Fibroblast of skin of abdomen (primary cell): ENCODE measurements around the gene PCSK5.
"Not testable (repeated sequence)": the region's sequence is repeated elsewhere in the genome, so short reads cannot be mapped to it uniquely, and the experiment has no call there.

ENCODE experiments used
- DNase-seq: peaks from one replicate; pipeline ENCODE4 v3.0.0-alpha.2; 2013

PCSK5 gene

DNA sequence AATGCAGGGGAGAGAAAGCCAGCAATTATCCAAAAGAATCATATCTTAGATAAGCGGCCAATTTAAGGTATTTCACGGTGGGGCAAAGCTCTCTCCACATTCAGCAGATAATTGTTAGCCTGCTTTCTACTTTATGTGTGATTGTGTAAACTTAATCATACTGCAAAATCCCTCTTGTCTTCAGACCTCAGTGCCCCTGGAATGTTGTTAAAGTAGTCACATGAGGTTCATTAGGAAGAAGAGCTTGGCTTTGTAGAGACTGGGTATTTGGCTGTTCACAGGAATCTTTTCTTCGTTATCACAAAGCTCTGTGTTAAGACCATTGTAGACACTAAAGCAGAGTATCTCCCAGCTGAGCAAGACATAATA, 376.8 kb downstream of the PCSK5 start:
- DNase-seq: no peak

DNA sequence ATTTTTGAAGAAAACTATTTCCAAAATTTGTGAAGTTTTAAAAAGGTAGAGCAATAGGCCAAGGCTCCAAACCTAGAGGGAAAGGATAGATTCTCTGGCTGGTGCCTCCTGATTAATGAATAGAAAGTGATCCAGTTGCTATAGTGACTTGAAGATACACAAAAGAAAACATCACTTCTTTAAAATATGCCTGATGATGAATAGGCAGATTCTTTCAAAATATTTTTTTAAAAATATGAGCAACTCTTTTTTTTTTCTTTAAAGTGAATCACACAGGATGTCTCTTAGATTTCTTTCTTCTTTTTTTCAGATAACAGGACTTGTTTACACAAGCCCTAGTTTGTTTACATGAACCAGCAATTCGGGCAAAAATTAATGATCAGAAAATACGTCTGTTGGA, 379.3 kb downstream of the PCSK5 start:
- DNase-seq: peak; percentile 3

DNA sequence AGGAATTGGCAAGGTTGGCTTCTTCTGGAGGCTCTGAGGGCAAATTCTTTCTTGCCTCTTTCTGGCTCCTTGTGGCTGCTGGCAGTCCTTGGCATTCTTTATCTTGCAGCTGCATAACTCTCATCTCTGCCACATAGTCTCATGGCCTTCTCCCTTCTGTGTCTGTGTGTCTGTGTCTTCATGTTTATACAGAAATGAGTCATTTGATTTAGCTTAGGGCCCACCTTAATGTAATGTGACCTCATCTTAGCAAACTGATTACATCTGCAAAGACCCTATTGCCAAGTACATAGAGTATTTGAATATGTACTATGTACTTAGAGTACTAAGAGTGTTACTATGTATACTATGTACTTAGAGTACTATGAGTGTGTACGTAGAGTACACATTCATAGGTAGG, 381.3 kb downstream of the PCSK5 start:
- peak; percentile 13 for DNase-seq

DNA sequence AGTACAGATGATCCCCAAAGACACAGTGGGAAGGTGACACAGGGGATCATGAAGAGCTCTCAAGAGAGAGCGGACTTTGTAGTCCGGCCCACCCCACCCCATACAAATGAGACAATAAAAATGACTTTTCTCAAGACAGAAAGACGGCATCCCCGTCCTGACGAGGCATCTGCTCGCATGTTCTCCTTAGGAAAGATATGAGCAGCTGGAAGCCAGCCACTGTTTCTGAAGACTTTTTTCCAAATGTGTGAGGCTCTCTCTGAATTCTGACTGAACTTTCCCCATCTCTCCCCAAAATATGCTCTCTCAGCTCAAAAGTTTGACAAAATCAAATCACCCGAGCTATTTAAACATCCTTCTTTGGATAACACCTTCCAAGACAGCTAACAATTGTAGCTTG, 398.6 kb downstream of the PCSK5 start:
- no peak for DNase-seq

DNA sequence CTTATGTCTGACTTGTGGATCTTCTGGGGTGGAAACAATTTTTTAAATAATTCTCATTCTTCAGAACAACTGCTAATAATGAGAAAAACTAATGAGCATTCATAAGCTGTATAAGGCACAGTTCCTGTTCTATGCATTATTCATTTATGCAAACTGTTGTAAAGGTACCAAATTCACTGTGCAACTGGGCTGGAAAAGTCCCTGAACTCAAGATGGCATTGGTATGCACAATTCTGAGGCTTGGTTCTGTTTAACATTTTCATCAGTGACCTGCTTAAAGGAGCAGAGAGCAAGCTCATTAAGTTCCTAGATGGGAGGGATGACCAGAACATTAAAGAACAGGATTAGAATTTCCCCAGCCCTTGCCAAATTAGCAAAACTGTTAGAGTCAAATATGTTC, 399.2 kb downstream of the PCSK5 start:
- no peak for DNase-seq

DNA sequence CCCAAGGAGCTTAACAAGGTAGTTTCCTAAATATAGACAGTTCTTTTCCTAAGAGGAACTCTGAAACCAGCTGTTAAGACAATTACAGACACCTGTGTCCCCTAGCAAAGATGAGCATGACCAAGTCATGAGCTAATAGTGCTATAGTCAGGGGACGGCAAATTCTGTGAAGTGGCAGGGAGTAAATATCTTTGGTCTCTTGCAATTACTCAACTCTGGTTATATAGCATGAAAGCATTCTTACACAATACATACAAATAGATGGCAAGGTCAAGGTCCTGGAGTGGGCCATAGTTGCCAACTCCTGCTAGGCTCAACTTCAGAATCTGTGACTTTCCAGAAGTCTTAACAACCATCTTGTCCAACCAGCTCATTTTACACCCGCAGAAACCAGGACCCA, 400.1 kb downstream of the PCSK5 start:
- DNase-seq: no peak

DNA sequence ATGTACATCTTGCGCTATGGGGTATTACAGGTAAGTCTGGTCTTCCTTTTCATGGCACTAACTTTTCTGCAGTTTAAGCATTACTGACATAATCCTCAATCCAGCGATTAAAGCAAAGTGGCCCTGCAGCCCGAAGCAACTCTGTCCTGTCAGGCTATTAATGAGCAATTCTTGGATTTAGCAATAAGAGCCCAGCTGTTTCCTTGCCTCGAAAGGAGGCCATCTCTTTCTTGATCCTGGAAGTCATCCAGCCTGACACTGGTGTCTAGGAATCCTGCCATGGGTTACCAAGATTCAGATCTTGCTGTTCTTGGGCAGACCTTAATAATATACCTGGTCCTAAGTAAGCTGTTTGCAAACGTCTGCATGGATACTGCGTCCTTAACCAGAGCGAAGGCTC, 401.8 kb downstream of the PCSK5 start:
- no peak for DNase-seq

DNA sequence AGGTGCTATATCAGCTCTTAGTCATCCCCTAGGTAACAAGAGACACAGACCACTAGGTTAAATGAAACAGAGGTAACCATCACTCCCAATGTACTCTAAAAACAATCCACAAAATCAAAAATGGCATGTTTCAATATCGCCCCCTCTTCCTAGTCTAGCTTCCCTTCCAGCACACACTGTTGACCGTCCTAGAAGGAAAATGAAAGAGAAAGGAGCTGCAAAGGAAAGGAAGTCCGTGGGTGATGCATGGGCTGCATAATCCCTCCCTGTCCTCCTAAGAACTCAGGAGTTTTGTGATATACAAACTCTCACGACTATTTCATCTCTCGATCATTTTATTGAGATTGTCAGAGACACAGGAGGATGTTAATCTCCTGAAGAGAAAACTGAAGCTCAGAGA, 402.2 kb downstream of the PCSK5 start:
- DNase-seq: no peak

DNA sequence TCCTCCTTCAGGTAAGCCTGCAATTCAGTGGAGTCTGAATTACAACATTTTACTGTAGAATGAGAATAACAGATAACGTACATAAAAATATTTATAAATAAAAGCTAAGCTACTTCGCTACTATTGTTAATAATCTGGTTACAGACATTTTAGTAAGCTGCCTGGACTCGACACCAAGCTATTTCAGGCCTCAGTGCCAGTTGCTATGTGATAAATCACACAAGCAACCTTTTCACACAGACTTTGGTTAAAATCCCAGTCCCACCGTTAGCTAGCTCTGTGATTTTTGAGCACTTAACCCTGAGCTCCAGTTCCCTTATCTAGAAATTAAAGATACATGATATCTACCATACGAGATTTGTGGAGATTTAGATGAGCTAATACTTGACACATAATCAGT, 403.8 kb downstream of the PCSK5 start:
- DNase-seq: no peak

DNA sequence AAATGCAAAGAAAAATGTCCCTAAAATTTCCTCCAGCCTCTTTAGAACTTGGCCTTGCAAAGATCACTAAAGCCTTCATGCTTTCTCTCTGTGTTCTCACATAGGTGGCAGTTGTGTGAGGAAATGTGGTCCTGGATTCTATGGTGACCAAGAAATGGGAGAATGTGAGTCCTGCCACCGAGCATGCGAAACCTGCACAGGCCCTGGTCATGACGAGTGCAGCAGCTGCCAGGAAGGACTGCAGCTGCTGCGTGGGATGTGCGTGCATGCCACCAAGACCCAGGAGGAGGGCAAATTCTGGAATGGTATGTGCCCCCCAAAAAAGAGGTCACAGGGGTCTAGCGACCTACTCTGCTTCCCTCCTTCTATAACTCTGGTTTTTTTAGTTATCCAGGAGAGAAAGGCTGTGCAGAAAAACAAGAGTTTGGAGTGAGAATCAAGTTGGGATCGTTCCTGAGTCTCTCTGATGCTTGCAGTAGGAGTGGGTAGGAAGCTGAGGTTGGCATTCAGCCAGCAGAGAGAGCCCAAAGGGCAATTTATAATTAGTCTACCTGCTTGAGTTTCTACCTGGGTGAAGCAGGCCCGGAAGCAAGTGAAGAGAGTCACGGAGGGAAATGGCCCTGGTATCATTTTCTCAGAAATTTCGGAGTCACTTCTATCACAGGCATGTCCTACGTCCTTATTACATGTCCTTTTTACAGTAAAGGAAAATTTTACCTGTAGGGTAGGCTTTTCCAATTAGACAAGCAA, 406.3 kb downstream of the PCSK5 start:
- no peak for DNase-seq

DNA sequence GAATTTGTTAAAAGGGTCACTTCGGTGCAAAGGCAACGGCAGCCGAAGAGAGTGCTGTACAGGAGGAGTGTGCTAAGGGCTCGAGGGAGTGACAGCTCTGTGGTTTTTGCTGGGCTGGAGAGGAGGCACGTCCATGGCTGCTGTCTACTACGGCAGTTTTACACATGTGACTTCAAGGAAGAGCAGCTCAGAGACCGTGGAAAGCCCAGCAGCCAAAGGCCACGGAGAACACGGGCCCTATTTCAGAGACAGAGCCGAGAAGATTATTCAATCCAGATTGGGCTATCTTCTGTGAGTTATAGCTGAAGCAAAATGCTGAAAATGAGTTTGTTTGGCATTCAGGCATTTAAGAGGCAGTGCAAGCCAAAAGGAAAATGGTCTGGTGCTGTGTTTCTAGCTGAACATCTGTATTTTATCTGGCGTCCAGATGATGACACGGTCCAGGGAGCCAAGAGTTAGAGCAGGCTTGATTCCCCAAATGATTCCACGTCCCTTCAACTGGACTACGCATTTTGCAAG, 407.3 kb downstream of the PCSK5 start:
- peak; percentile 58 for DNase-seq

DNA sequence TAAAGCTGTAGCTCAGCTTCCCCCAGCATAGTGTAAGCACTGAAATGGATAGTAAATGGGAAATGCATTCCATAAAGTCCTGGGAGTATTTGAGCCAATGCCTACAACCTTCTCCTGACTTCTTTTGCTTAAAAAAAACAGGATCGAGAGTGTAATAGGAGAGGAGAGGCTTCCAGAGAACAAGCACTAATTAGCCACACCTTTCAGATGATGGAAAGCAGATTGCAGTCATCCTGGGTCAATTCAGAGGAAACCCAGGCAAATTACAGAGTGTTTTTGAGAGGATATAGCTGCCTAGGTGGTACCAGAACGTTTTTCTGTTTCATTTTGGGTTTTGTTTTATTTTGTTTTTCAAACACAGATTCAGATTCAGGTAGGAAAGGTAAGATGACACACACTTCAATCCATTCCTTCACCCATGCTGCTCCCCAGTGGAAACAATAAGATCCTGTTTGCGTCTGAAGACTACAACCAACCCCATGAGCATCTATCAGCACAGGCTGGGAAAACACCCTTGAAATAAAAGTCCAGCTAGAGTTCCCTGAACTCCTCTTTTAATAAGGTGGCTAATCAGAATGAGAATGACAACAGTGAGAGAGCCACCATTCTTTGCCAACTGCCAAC, 408.2 kb downstream of the PCSK5 start:
- peak; percentile 45 for DNase-seq

DNA sequence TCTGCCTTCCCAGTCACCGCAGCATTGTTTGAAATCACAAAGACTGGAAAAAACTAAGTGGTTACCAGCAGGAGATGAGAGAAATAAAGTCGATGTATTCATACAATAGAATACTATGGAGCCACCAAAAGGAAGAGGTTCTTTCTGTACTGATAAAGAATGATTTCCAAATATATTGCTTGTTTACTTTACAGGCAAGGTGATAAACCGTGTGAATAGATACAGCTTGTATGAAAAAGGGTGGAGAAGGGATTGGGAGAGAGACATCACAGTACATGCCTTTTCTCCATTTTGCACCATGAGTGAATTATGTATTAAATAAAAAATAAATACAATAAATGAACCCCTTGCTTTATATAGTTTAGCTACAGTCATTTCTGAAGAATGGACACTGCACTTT, 412.1 kb downstream of the PCSK5 start:
- DNase-seq: no peak

DNA sequence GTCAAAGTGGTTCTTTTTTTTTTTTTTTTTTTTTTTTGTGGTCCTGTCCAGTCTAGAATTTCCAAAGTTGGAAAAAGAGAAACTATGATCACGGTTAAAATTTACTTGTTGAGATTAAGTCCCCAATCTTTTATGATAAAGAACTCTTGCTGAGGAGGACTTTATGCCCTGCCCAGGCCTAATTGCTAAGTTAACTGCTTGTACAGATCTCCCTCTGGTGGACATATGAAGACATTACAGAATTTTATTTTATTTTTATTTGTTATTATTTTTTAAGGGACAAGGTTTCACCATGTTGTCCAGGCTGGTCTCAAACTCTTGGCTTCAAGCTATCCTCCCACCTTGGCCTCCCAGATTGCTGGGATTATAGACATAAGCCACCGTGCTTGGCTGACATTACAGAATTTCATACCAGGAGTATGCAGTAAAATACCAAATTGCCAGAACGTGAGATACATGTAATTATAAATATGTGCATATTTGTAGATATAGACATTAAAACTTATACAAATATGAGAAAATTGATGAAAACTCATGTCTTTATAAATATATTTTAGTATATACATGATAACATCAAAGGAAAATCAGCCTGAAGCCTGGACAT, 412.6 kb downstream of the PCSK5 start:
- DNase-seq: peak; percentile 48

DNA sequence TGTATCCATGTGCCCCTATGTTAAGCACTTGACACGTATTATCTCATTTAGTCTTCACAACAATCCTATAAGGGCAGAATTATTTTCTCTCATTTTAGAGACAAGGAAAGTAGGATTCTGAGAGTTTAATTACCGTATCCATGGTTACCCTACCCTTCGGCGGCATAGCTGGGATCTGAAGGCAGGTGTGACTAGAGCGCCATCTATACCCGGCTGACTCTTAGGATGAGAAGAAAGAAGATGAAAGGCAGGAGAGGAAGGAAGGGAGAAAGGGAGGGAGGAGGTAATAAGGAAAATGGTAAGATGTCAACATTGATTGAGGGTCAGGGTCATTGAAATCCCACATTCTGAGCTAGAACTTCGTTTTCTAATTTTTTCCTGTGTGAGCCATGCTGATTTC, 416.6 kb downstream of the PCSK5 start:
- not testable (repeated sequence) for DNase-seq

DNA sequence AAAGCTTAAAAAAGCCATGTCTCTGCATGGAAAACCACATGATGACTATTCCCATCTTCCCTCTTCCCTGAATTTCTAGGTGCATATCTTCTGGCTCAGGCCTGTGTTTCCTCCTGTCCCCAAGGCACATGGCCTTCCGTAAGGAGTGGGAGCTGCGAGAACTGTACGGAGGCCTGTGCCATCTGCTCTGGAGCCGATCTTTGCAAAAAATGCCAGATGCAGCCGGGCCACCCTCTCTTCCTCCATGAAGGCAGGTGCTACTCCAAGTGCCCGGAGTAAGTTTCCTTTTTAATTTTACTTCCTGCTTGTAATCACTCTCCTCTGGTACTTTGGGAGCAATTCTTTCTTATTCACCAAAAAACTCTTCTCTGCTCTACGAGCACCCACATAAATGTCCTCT, 420.1 kb downstream of the PCSK5 start:
- no peak for DNase-seq

DNA sequence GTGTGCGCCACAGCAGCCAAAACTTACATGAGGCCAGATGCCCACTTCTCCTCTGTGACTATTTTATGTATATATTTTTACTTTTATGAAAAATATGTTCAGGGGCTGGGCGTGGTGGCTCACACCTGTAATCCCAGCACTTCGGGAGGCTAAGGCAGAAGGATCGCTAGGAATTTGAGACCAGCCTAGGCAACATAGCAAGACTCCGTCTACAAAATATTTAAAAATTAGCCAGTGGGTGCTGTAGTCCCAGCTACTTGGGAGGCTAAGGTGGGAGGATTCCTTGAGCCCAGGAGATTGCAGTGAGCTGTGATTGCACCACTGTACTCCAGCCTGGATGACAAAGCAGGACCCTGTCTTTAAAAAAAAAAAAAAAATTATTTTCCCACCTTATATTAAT, 420.5 kb downstream of the PCSK5 start:
- DNase-seq: no peak

DNA sequence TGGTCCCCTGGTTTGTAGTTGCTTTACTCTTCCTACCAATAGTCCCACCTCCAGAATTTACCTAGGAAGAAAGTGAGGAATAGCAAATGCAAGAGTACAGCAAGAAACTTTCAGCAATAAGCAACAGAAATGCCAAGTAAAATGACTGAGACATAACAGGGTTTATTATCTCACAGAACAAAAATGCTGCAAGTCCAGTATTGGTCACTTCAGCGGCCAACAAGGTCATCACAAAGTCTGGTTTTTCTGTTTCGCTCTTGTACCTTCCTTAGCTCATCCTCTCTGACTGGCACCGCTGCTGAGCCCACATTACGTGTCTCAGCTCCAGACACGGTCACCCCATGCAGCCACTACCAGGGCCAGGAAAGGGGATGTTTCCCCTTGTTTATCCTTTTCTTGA, 421.1 kb downstream of the PCSK5 start:
- no peak for DNase-seq

DNA sequence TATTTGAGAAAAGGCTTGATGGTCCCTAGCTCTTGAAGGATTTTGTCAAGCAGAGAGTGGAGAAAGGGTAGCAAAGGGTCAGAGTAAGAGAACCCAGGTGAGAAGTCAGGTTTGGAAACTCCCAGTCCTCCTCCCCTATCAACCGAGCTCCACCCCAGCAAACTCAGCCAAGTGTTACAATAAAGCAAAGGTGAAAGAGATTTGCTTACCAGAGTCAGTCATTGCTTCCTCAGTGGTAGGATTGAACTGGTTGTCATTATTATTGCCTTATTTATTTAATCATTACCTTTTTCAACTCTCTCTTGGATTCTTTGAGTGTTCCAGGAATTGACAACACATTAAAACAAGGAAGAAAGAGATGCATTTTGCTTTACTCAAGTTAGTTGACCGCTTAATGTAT, 423.3 kb downstream of the PCSK5 start:
- no peak for DNase-seq

DNA sequence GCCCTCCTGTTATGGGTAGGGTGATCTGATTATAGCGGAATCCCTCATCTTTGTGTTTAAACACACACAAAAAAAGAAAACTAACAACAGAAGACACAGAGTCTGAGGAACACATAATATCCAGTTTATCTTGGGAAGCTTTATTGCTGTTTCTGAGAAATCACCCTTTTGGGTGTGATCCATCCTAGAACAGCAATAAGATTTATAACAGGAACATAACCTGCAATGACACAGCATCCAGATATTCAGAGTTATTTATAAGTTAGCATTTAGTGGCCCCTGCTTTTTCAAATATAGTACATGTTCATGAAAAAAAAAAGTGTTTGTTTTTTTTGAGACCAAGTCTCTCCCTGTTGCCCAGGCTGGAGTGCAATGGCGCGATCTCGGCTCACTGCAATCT, 423.8 kb downstream of the PCSK5 start:
- no peak for DNase-seq

DNA sequence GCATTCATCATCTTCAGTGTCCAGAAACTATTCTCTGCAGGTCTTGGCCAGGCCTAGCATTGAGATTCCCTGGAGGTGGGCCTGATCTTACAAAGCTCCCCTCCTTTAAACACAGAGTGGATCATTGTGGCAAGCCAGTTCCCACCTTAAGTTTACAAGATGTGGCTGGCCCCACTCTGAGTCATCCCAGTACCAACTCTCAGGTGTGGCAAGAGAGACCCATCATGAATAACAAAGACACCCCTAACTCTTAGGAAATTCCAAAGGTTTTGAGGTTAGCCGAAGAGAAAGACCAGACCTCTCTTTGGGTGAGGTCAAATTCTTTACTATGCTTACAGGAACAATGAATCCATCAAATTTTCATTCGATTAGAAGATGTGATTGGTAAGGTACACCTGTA, 425.6 kb downstream of the PCSK5 start:
- no peak for DNase-seq

DNA sequence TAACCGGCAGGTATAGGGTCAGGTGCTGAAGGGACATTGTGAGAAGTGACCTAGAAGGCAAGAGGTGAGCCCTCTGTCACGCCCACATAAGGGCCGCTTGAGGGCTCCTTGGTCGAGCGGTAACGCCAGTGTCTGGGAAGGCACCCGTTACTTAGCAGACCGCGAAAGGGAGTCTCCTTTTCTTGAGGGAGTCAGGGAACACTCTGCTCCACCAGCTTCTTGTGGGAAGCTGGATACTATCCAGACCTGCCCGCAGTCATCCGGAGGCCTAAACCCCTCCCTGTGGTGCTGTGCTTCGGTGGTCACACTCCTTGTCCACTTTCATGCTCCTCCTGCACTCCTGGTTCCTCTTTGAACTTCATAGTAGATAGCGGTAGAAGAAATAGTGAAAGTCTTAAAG, 429.0 kb downstream of the PCSK5 start:
- not testable (repeated sequence) for DNase-seq

DNA sequence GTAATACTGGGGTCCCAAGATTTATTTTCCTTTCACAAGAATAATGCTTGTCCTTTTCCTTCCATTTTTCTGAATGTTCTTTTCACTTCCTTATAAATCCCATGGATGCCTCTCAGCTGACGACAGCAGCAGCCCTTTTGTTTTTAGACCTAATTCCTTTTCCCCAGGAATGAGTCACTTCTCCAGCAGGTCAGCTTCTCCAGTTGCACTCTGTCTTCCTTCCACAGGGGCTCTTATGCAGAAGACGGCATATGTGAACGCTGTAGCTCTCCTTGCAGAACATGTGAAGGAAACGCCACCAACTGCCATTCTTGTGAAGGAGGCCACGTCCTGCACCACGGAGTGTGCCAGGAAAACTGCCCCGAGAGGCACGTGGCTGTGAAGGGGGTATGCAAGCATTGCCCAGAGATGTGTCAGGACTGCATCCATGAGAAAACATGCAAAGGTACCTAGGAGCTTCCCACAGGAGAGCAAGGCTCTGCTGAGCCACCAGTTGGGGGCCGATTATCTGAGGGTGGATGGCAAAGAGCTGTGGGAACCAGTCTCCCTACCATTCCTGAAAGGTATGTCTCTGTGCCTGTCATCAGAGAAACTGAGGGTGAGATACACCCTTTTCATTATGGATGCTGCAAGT, 430.8 kb downstream of the PCSK5 start:
- DNase-seq: peak; percentile 70

DNA sequence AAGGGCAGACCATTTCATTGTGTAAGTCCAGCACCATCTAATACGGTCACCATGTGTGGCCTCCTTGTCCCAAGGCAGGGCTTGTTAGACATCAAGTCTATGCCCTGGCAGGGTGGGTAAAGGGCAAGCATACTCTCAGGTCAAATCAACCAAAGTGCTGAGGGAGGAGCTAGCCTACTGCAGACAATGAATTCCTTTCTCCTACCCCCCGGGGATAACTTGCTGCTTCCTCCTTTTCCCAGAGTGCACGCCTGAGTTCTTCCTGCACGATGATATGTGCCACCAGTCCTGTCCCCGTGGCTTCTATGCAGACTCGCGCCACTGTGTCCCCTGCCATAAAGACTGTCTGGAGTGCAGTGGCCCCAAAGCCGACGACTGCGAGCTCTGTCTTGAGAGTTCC, 432.3 kb downstream of the PCSK5 start:
- DNase-seq: no peak
